ENCODE results near the gene PLCB2.

- no peak for TF ChIP-seq CTCF (IDR thresholded peaks at IDR 0.05)
- TF ChIP-seq EZH2 (IDR thresholded peaks at IDR 0.05) = no peak
- TF ChIP-seq EZH2phosphoT487 (IDR thresholded peaks at IDR 0.05) = no peak
These were observed 11.0 kb downstream of the PLCB2 start for GRCh38 chr15:40296561-40297230.

Data from neural progenitor cell (in vitro differentiated cells).